Panc1 (cell line): Measurements from ENCODE around the gene TBX18. TPM values are rescaled to one million over a fixed set of nuclear protein-coding genes. Genes with fewer than 3 reads are reported as not detected.

Source experiments
- ATAC-seq: fragments of 200-7000 bp; cut with Tn5 transposase; 2 replicates; pipeline ENCODE4 v1.9.1; 2020; ENCODE audit warnings: mild to moderate bottlenecking, moderate library complexity
- BruUV-seq: library from RNA; stranded (reverse); fragments of 400-500 nt; replicated peaks from 2 replicates; lab custom pipeline; 2021; lab: Mats Ljungman, UMichigan
- CTCF ChIA-PET: fragments of 300-600 bp; sonication (Branson Sonifier 250); formaldehyde crosslinking; loops from one replicate; lab custom pipeline; 2022; ENCODE audit warnings: antibody characterized with exemption; lab: Charles Lee
- POLR2A ChIA-PET: fragments of 300-600 bp; sonication (Branson Sonifier 250); formaldehyde crosslinking; loops from one replicate; lab custom pipeline; 2022; ENCODE audit warnings: antibody characterized with exemption; lab: Charles Lee
- DNase-seq: peaks from one replicate; pipeline ENCODE4 v3.0.0-alpha.2; 2010; ENCODE audit warnings: low read depth, low spot score
- H3K27ac ChIP-seq: 2 replicates; pipeline ENCODE4 v1.5.1; 2011; ENCODE audit warnings: mild to moderate bottlenecking, low read length, inconsistent platforms
- H3K27me3 ChIP-seq: fragments of 200-500 bp; sonication (Bioruptor generic); 2 replicates; pipeline ENCODE4 v1.6.0; 2014; ENCODE audit warnings: low read length, inconsistent platforms; ENCODE audit not compliant: control insufficient read depth, insufficient read depth
- H3K36me3 ChIP-seq: fragments of 200-500 bp; sonication (Bioruptor generic); 2 replicates; pipeline ENCODE4 v1.5.1; 2014; ENCODE audit warnings: inconsistent platforms, mild to moderate bottlenecking, low read length, moderate library complexity; ENCODE audit not compliant: control insufficient read depth, insufficient read depth
- H3K4me1 ChIP-seq: 2 replicates; pipeline ENCODE4 v1.5.1; 2011; ENCODE audit warnings: inconsistent platforms, mild to moderate bottlenecking, low read length, moderate library complexity; ENCODE audit not compliant: control insufficient read depth, insufficient read depth
- H3K4me3 ChIP-seq, 2 experiments: 2 replicates each; pipeline ENCODE4 v1.5.1; 2011 to 2012; ENCODE audit warnings: low read depth in 2 of 2, low read length in 2 of 2, mild to moderate bottlenecking in 2 of 2, inconsistent platforms in 1 of 2, moderate library complexity in 1 of 2
- H3K9me3 ChIP-seq: fragments of 200-500 bp; sonication (Bioruptor generic); 2 replicates; pipeline ENCODE4 v1.5.1; 2014; ENCODE audit warnings: low read depth, mild to moderate bottlenecking, inconsistent platforms, low read length, moderate library complexity; ENCODE audit not compliant: control insufficient read depth, insufficient read depth
- POLR2AphosphoS5 ChIP-seq: IDR thresholded peaks from 2 replicates; pipeline ENCODE4 v1.6.1; 2012; ENCODE audit warnings: mild to moderate bottlenecking, low read depth, low read length, moderate library complexity
- REST ChIP-seq, 2 experiments: IDR thresholded peaks; 2 replicates each; pipeline ENCODE4 v1.6.1; 2011 to 2012; ENCODE audit warnings: low read depth in 2 of 2, control low read depth in 1 of 2, low read length in 1 of 2, mild to moderate bottlenecking in 1 of 2, moderate library complexity in 1 of 2; ENCODE audit not compliant: insufficient read depth in 1 of 2
- SIN3A ChIP-seq: IDR thresholded peaks from 2 replicates; pipeline ENCODE4 v1.6.1; 2012; ENCODE audit warnings: low read depth, mild to moderate bottlenecking, low read length, moderate library complexity, borderline replicate concordance; ENCODE audit not compliant: insufficient read depth
- TCF7L2 ChIP-seq: IDR thresholded peaks from 2 replicates; pipeline ENCODE4 v1.6.1; 2011; ENCODE audit warnings: mild to moderate bottlenecking, low read depth, low read length, inconsistent platforms
- in situ Hi-C: cut with HindIII; loops from 2 replicates; pipeline ENCODE4 v1.10.0; 2016; ENCODE audit warnings: low sequenced_read_pairs, low pct_unique_long_range_greater_than_20kb
- intact Hi-C: fragments of 100-400 bp; cut with micrococcal nuclease; formaldehyde crosslinking; loops from one replicate; pipeline ENCODE4 v1.10.0; 2022; ENCODE audit not compliant: unreplicated experiment
- total RNA-seq: library from RNA; stranded (reverse); gene quantifications from one replicate; pipeline ENCODE4 v1.2.1, GENCODE V29; 2021; ENCODE audit not compliant: unreplicated experiment
- TF ChIP-seq, protein P1 (sequence below): fragments of 450-650 bp; IDR thresholded peaks from 2 replicates; pipeline ENCODE4 v1.5.1; 2017; ENCODE audit warnings: mild to moderate bottlenecking

Gene TBX18
- total RNA-seq, 1 experiment from 2014 or later, result 10.1 TPM

DNA sequence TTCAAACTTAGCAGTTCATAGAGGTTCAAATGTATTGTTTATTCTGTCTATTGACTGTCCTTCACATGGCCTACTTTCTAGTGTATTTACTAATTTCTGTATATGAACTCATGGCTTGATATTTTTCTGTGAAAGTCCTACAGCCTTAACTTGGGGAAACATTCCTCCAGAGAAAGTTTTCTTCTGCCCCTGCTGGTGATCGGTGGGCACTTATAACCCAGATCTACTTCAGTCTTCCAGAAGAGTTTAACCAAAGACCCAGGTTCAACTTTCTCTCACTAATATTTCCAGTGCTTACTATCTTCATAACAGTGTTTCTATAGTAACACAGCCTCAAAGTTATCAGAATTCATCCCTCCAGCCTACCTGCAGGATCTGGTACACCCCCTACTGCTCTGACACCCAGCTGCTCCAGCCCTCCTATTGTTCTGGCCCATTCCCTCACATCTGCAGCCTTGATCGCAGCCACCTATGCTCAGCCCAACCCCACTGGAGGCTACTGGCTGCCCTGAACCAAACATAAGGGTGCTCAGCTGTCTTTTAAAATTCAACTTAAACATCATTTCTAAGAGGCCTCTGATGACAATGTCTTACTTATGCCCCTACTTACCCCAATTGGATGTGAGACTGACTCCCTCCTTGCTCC lies 72.3 kb downstream of the TBX18 start:
- Histone ChIP-seq H3K9me3 (no peaks in the 10 kb centered on the region), H3K27me3 (no peaks in the 10 kb centered on the region), H3K27ac (no peak overlapping the region), H3K4me3 (no peak overlapping the region), H3K4me1 (no peaks in the 10 kb centered on the region), H3K36me3 (no peaks in the 10 kb centered on the region)
- ATAC-seq (no peak), DNase-seq (no peak)
- intact Hi-C loops (no loop called here), in situ Hi-C loops (no loop called here)
- POLR2A ChIA-PET, result no interaction called here
- CTCF ChIA-PET, result no interaction called here
- no peak for TF ChIP-seq TCF7L2
- no peak for TF ChIP-seq POLR2AphosphoS5
- no peak for TF ChIP-seq SIN3A
- TF ChIP-seq REST (IDR thresholded peaks at IDR 0.05; ENCODE audit: insufficient read depth in 1 of 2, low read depth in 2 of 2, low read length in 1 of 2), result no peak
- TF ChIP-seq, protein P1, sequence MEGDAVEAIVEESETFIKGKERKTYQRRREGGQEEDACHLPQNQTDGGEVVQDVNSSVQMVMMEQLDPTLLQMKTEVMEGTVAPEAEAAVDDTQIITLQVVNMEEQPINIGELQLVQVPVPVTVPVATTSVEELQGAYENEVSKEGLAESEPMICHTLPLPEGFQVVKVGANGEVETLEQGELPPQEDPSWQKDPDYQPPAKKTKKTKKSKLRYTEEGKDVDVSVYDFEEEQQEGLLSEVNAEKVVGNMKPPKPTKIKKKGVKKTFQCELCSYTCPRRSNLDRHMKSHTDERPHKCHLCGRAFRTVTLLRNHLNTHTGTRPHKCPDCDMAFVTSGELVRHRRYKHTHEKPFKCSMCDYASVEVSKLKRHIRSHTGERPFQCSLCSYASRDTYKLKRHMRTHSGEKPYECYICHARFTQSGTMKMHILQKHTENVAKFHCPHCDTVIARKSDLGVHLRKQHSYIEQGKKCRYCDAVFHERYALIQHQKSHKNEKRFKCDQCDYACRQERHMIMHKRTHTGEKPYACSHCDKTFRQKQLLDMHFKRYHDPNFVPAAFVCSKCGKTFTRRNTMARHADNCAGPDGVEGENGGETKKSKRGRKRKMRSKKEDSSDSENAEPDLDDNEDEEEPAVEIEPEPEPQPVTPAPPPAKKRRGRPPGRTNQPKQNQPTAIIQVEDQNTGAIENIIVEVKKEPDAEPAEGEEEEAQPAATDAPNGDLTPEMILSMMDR, result no peak
- BruUV-seq, result no TSS peak

DNA sequence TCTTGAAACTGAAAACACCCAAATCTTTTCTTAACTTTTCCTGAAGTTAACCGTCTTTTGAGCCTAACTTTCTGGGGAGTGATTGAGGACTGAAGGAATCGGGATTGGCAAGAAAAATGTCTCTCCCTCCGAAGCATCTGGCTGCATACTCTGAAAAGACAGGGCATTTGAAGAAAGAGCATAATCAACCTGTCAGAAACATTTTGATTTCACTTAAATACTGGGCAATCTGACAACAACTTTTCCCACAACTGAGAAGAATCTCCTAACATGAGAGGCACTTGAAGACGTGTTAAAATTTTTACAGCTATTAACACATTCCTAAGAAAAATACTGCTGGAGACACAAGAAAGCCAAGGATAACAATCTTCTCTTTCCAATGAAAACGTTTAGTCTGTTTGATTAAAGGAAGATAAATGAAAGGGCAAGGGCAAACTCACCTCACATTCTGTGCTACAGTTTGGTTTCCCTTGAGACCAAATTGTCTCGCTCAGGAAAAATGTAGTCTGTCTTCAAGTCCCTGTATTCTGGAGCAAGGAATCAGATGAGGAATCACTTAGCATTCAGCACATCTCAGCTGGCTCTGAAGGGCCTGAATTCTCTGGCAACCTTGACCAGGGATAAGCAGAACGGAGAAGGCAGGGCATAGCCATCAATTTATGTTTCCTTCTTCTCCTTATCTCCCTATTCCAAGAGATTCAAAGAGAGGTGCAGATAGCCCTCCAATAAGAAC lies 76.1 kb downstream of the TBX18 start:
- no TSS peak for BruUV-seq

More for the DNA sequence above, 76.1 kb downstream of the TBX18 start:
- H3K4me3 ChIP-seq, result no peak overlapping the region
- intact Hi-C loops, result no loop called here
- TF ChIP-seq, protein P1, result no peak
- TF ChIP-seq POLR2AphosphoS5 (no peak), REST (IDR thresholded peaks at IDR 0.05; ENCODE audit: insufficient read depth in 1 of 2, low read depth in 2 of 2, low read length in 1 of 2) (no peak), SIN3A (no peak), TCF7L2 (no peak)
- H3K36me3 ChIP-seq, result no peaks in the 10 kb centered on the region
- ChIA-PET CTCF (no interaction called here), POLR2A (no interaction called here)
- no peak for ATAC-seq
- H3K9me3 ChIP-seq, result no peaks in the 10 kb centered on the region
- in situ Hi-C loops, result no loop called here
- H3K27me3 ChIP-seq, result no peaks in the 10 kb centered on the region
- DNase-seq, result no peak
- H3K4me1 ChIP-seq, result no peaks in the 10 kb centered on the region
- H3K27ac ChIP-seq, result no peak overlapping the region
